GM12872 (cell line): ENCODE measurements around the gene ADCY7.

Source experiments
- CTCF ChIP-seq: IDR thresholded peaks from 3 replicates; pipeline ENCODE4 v1.5.1; 2011; ENCODE audit warnings: low read depth, mild to moderate bottlenecking, low read length, moderate library complexity; ENCODE audit not compliant: insufficient read depth

Gene ADCY7

GRCh38 chr16:50260206-50261159, 5.9 kb upstream of the ADCY7 start:
- TF ChIP-seq CTCF = no peak

GRCh38 chr16:50261160-50261706, 5.1 kb upstream of the ADCY7 start:
- no peak for TF ChIP-seq CTCF

- TF ChIP-seq CTCF = no peak
Observed at GRCh38 chr16:50261707-50262235, 4.6 kb upstream of the ADCY7 start.

- TF ChIP-seq CTCF = no peak
Observed at GRCh38 chr16:50263060-50263909, 3.1 kb upstream of the ADCY7 start.

GRCh38 chr16:50263940-50264929, 2.1 kb upstream of the ADCY7 start:
- TF ChIP-seq CTCF = no peak

GRCh38 chr16:50265260-50265659, 1.1 kb upstream of the ADCY7 start:
- TF ChIP-seq CTCF = peak; percentile 62
